ENCODE measurements around the gene NOVA2. TPM values are rescaled to one million over a fixed set of nuclear protein-coding genes. Genes with fewer than 3 reads are reported as not detected.
A peak's percentile ranks its signal among the peaks of the same experiment; 100 is the strongest.

Gene NOVA2
- total RNA-seq, 1 experiment from 2014 or later: 11.3 TPM

DNA sequence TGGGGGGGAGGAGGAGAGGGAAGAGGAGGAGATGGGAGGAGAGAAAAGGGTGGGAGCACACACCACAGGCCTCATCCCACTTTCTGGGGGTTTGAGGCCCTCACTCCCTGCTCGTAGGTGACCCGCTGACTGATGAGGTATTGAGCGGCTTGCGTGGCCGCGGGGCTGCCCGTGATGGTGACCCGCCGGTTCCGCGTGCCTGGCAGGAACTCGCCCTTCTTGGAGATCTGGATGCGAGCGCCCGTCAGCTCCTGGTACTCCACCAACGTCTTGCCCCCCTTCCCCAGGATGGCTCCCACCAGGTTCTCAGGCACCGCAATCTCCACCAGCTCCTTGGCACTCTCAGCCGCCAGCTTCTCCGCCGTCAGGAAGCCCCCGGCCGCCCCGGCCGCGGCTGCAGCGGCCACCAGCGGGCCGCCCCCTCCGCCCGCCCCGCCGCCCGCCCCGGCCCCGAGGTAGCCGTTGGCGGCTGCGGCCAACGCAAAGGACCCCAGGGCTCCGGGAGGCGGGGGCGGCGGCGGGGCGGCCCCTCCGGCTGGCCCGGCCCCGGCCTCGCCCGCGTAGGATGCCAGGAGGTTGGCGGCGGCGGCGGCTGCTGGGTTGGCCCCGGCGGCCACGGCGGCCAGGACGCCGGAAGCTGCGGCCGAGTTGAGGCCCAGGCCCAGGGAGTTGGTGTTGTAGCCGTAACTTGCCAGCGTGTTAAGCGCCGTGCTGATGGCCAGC is 33.7 kb downstream of the NOVA2 start:
- H3K27me3 Mint-ChIP-seq (ENCODE audit: low read depth): peaks cover 32% of the 10 kb centered on the region
- peaks cover 13% of the 10 kb centered on the region; the same call in 1 of the 2 replicates for H3K4me1 Mint-ChIP-seq
- ATAC-seq (peak; percentile 50), DNase-seq (ENCODE audit: low spot score) (no peak)
- TF ChIP-seq NR3C1 (CRISPR knock-in tag; conservative IDR thresholded peaks at IDR 0.05; ENCODE audit: low read depth) (no peak), ZNF317 (CRISPR knock-in tag; IDR thresholded peaks at IDR 0.05; ENCODE audit: borderline replicate concordance, low read depth) (no peak), ZSCAN18 (CRISPR knock-in tag; IDR thresholded peaks at IDR 0.05) (no peak), SMAD3 (CRISPR knock-in tag; IDR thresholded peaks at IDR 0.05; ENCODE audit: borderline replicate concordance) (no peak), CTCF (IDR thresholded peaks at IDR 0.05) (no peak), ATF1 (CRISPR knock-in tag; IDR thresholded peaks at IDR 0.05) (no peak), GABPB1 (CRISPR knock-in tag; IDR thresholded peaks at IDR 0.05) (no peak), ZNF219 (CRISPR knock-in tag; IDR thresholded peaks at IDR 0.05; ENCODE audit: borderline replicate concordance) (no peak)
- TF ChIP-seq, protein P1, sequence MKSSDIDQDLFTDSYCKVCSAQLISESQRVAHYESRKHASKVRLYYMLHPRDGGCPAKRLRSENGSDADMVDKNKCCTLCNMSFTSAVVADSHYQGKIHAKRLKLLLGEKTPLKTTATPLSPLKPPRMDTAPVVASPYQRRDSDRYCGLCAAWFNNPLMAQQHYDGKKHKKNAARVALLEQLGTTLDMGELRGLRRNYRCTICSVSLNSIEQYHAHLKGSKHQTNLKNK (CRISPR knock-in tag; IDR thresholded peaks at IDR 0.05): no peak
- peak overlapping the region; percentile 60 for H3K4me3 Mint-ChIP-seq
- ChIA-PET CTCF (interaction anchor here (1.0 to 2.1 kb wide), 9 partner anchors 9 to 171 kb away, joined by 3 to 11 read pairs (median 4); partner anchors contain the start of genes NOVA2 and SIX5), POLR2A (interaction anchor here (0.6 to 1.6 kb wide), 3 partner anchors 10 to 21 kb away, joined by 3 to 4 read pairs (median 4); no protein-coding TSS in a partner anchor)
- H3K9me3 Mint-ChIP-seq: no peaks in the 10 kb centered on the region
- H3K36me3 Mint-ChIP-seq: no peaks in the 10 kb centered on the region; the same call in 1 of the 2 replicates
- H3K27ac Mint-ChIP-seq: no peak overlapping the region

DNA sequence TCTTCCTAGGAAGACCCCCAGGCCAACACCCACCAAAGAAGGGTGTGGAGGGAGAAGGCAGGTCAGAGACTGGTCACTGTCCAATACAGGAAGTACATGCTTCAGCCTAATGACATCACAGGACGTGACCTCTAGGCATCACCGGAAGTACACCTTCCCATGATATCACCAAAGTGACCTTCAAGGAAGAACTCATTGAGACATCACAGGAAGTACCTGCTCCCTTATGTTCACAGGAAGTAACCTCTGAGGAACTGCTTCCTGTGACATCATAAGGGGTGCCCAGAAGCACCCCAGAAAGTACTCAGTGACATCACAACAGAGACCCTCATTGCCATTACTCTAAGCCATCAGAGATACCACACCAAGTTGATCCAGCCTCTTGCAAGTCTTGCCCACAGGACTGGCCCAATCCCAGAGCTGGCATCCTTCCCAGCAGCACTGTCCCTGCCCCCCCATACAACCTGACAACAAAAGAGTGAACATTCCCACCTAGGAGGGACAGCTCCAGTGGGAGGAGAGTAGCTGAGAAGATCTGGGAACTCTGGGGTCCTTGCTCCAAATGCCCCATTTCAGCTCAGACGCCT is 34.8 kb downstream of the NOVA2 start:
- H3K27me3 Mint-ChIP-seq (ENCODE audit: low read depth): peaks cover 39% of the 10 kb centered on the region
- no peak for DNase-seq (ENCODE audit: low spot score)
- no peak for ATAC-seq
- no peak overlapping the region for H3K4me3 Mint-ChIP-seq
- no peaks in the 10 kb centered on the region for H3K9me3 Mint-ChIP-seq
- TF ChIP-seq NR3C1 (CRISPR knock-in tag; conservative IDR thresholded peaks at IDR 0.05; ENCODE audit: low read depth): no peak
- TF ChIP-seq MYBL2 (CRISPR knock-in tag; IDR thresholded peaks at IDR 0.05): no peak
- TF ChIP-seq CDX4 (CRISPR knock-in tag; IDR thresholded peaks at IDR 0.05; ENCODE audit: borderline replicate concordance): no peak
- no peak for TF ChIP-seq ELF4 (CRISPR knock-in tag; IDR thresholded peaks at IDR 0.05; ENCODE audit: low read depth)
- no peak for TF ChIP-seq CTCF (IDR thresholded peaks at IDR 0.05)
- TF ChIP-seq CREB1 (CRISPR knock-in tag; IDR thresholded peaks at IDR 0.05): no peak
- no peak for TF ChIP-seq SMAD3 (CRISPR knock-in tag; IDR thresholded peaks at IDR 0.05; ENCODE audit: borderline replicate concordance)
- TF ChIP-seq ZNF423 (CRISPR knock-in tag; IDR thresholded peaks at IDR 0.05): no peak
- TF ChIP-seq PRDM15 (CRISPR knock-in tag; IDR thresholded peaks at IDR 0.05): no peak
- no peak for TF ChIP-seq NR1H2 (CRISPR knock-in tag; IDR thresholded peaks at IDR 0.05)
- no peak for TF ChIP-seq ATF1 (CRISPR knock-in tag; IDR thresholded peaks at IDR 0.05)
- TF ChIP-seq GRHL2 (CRISPR knock-in tag; IDR thresholded peaks at IDR 0.05; ENCODE audit: insufficient replicate concordance, severe bottlenecking): no peak
- TF ChIP-seq IRF2 (CRISPR knock-in tag; IDR thresholded peaks at IDR 0.05; ENCODE audit: borderline replicate concordance, low read depth): no peak
- POLR2A ChIA-PET: interaction anchor here (0.6 to 1.6 kb wide), 3 partner anchors 8 to 34 kb away, joined by 3 to 5 read pairs (median 4); no protein-coding TSS in a partner anchor
- H3K36me3 Mint-ChIP-seq: no peaks in the 10 kb centered on the region; the same call in 1 of the 2 replicates
- CTCF ChIA-PET: interaction anchor here (0.7 to 2.1 kb wide), 6 partner anchors 8 to 380 kb away, joined by 3 to 8 read pairs (median 4); partner anchors contain the start of gene SIX5
- no peak overlapping the region for H3K27ac Mint-ChIP-seq
- H3K4me1 Mint-ChIP-seq: peaks cover 18% of the 10 kb centered on the region; the same call in 1 of the 2 replicates
